WTC11 (cell line): ENCODE results near the gene DEPDC1B.

Experiments
- NFYB ChIP-seq: sonication (generic); formaldehyde crosslinking; conservative IDR thresholded peaks from 2 replicates; pipeline ENCODE4 v1.8.0; 2022; ENCODE audit warnings: low read depth, missing genetic modification reagents
- TF ChIP-seq, protein P1 (sequence below): sonication (generic); formaldehyde crosslinking; conservative IDR thresholded peaks from 2 replicates; pipeline ENCODE4 v1.8.1; 2022; ENCODE audit warnings: mild to moderate bottlenecking, missing genetic modification reagents
- TF ChIP-seq, protein P2 (sequence below): fragments of 200-600 bp; IDR thresholded peaks from 2 replicates; pipeline ENCODE4 v1.8.0; 2022; ENCODE audit warnings: antibody characterized with exemption

DNA sequence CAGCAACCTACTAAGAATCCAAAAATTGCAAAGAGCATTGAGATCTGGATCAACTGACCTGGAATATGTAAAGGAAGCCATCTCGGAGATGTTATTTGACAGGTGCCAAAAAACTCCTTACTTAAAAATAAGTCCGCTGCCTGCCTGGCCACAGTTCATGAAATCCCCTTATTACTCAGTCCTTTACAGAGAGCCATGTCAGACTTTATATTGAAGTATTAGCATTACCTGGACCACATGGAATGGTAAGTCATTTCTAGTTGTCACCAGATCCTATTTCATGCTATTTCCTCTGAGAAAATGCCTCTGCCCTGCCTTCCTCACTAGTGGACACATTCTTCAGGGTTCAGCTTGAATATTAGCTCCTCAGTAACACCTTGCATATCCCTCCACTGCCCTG, 115.7 kb downstream of the DEPDC1B start:
- no peak for TF ChIP-seq NFYB (CRISPR knock-in tag)
- TF ChIP-seq, protein P1, sequence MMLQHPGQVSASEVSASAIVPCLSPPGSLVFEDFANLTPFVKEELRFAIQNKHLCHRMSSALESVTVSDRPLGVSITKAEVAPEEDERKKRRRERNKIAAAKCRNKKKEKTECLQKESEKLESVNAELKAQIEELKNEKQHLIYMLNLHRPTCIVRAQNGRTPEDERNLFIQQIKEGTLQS (CRISPR knock-in tag): no peak
- TF ChIP-seq, protein P2, sequence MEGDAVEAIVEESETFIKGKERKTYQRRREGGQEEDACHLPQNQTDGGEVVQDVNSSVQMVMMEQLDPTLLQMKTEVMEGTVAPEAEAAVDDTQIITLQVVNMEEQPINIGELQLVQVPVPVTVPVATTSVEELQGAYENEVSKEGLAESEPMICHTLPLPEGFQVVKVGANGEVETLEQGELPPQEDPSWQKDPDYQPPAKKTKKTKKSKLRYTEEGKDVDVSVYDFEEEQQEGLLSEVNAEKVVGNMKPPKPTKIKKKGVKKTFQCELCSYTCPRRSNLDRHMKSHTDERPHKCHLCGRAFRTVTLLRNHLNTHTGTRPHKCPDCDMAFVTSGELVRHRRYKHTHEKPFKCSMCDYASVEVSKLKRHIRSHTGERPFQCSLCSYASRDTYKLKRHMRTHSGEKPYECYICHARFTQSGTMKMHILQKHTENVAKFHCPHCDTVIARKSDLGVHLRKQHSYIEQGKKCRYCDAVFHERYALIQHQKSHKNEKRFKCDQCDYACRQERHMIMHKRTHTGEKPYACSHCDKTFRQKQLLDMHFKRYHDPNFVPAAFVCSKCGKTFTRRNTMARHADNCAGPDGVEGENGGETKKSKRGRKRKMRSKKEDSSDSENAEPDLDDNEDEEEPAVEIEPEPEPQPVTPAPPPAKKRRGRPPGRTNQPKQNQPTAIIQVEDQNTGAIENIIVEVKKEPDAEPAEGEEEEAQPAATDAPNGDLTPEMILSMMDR: no peak
